HG02973 (cell line): Measurements from ENCODE around the gene MAN2A1.

Experiments used
- ATAC-seq: cut with Tn5 transposase; IDR thresholded peaks from one replicate; pipeline ENCODE4 v1.9.1; 2021; ENCODE audit warnings: moderate library complexity; ENCODE audit not compliant: unreplicated experiment

MAN2A1 gene

GRCh38 chr5:109689740-109690241 is at the start of gene MAN2A1:
Gene MAN2A1, plus strand, starts transcription at chr5:109689927. Its CDS starts 491 bp downstream, at chr5:109690418.
- peak; percentile 50 for ATAC-seq

DNA sequence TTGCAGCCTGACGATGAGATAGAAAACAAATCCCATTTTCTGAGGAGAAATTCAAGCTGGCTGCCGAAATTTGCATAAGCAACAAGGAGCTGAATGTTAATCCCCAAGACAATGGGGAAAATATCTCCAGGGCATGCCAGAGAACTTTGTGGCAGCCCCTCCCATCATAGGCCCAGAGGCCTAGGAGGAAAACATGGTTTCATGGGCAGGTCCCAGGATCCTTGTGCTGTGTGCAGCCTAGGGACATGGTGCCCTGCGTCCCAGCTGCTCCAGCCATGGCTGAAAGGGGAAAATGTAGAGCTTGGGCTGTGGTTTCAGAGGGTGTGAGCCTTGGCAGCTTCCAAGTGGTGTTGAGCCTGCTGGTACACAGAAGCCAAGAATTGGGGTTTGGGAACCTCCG is 48.8 kb upstream of the MAN2A1 start:
- no peak for ATAC-seq

DNA sequence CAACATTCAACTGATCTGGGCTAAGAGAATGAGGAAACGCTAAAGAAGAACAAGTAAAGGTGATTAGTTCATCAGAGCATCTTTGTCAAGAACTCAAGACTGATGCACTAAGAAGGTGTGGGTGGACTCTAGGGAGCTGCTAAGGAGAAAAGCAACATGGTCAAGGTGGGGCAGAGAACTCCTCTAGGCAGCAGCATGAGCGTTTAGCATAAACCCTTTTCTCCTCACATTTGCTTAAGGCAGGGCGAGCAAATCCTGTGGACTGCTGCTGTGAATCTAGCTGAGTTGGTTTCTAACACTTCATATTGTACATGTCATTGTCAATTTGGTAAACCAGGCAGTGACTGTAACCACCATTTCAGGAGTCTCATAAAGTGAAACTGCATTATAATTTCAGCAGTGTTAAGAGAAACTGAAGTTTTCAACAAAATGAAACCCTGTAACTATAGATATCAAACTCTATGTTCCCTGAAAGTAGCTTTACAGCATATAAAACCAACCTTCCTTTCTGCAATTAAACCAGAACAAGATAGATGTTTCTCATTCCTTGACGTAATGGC is 45.9 kb upstream of the MAN2A1 start:
- no peak for ATAC-seq

DNA sequence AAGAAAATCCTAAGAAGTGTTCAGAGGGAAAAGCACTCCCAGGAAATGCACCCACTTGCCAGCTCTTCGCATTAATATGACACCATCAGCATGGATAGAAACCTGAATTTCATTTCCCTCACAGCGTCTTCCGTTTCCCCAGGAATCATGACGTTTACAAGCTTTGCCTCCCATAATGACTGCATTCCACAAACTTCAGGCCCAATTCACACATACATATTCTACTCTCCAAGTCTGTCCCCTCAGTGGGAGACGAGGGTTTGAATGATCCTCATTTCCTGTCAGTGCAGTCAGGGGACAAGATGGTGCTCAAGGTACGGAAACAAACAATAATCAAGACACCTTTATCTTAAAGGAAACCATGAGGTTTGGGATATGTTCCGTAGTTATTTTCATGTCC is 44.9 kb upstream of the MAN2A1 start:
- no peak for ATAC-seq

DNA sequence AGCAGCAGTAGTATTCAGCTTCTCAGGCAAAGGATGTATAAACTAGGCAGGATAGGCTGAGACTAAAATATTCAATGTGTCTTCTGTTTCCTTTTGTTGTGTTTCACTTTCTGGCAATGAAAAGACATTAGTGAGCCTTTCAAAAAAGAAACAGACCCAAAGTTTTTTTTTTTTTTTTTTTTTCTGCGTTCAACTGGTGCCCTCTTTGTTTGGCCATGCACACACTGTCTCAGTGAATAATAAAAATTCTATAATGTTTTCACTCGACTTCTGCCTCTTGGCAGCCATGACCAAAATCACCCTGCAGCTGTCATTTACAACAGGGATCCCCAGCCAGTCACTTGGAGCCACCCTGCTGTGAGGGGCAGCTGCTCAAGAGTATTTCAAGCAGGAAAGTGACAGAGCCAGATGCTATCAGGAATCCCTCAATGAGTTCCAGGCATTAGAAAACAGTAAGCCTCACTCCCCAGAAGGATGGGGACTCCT is 44.0 kb upstream of the MAN2A1 start:
- ATAC-seq = no peak

DNA sequence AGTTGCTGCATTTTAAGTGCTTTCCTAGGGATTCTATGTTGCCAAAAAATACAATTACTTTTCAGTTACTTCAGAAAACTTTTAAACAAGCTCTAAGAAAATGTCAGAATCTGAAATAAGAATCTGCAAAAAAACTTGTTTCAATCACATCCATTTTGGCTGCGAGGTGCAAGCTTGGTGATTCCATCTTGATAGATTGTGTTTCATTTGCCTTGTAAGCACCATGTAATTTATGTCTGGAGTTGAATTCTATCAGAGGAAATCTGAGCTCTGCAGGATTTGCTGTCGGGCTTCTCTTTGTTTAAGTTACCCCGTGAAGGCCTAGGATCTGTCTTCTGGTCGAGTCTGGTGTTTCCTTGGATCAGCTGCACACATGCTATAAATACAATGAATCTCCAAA is 40.4 kb upstream of the MAN2A1 start:
- ATAC-seq = no peak

GRCh38 chr5:109650493-109650892 is 39.2 kb upstream of the MAN2A1 start:
- ATAC-seq = no peak

GRCh38 chr5:109652096-109652495 is 37.6 kb upstream of the MAN2A1 start:
- ATAC-seq = no peak

GRCh38 chr5:109653042-109653441 is 36.7 kb upstream of the MAN2A1 start:
- ATAC-seq = no peak

GRCh38 chr5:109653561-109654239 is 36.0 kb upstream of the MAN2A1 start:
- no peak for ATAC-seq

DNA sequence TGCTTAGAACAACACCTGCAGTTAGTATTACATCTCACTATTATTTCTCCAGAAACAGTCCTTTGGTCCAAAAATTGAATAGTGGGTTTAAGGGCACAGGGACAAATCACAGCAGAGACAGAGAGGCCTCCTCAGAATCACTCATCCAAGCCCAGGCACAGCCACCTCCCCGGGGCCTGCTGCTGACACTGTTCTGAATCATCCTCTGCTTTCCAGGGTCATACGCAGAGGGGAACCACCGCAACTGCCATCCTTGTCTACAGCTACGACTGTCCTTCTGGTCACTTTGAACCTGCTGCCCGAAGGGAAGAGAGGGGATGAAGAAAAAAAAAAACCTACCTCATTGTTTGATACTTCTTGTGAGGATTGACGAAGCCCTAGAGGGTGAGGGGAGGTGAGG is 35.3 kb upstream of the MAN2A1 start:
- ATAC-seq = no peak

DNA sequence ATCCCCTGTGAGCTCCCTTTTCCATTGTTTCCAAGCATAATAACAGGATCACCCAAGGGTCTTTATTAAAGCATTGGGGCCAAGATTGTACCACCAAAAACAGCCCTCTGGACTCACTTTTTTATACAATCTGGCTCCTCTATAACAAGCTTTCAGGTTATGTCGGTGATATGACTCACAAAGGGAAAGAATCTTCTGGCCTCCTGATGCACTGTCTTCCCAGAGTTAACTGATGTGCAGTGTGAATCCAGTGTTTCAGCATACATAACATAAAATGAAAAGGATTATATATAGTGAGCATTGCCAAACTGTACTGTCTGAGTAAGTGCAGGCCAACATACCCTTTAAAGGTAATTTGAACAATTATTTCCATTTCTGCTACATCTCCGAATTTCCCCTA is 33.9 kb upstream of the MAN2A1 start:
- ATAC-seq = no peak

- ATAC-seq = no peak
These were observed 32.9 kb upstream of the MAN2A1 start for GRCh38 chr5:109656829-109657228.

GRCh38 chr5:109659901-109660300 is 29.8 kb upstream of the MAN2A1 start:
- ATAC-seq = no peak

- ATAC-seq = no peak
These were observed 29.4 kb upstream of the MAN2A1 start for GRCh38 chr5:109660301-109660700.

GRCh38 chr5:109668237-109668636 is 21.5 kb upstream of the MAN2A1 start:
- no peak for ATAC-seq

DNA sequence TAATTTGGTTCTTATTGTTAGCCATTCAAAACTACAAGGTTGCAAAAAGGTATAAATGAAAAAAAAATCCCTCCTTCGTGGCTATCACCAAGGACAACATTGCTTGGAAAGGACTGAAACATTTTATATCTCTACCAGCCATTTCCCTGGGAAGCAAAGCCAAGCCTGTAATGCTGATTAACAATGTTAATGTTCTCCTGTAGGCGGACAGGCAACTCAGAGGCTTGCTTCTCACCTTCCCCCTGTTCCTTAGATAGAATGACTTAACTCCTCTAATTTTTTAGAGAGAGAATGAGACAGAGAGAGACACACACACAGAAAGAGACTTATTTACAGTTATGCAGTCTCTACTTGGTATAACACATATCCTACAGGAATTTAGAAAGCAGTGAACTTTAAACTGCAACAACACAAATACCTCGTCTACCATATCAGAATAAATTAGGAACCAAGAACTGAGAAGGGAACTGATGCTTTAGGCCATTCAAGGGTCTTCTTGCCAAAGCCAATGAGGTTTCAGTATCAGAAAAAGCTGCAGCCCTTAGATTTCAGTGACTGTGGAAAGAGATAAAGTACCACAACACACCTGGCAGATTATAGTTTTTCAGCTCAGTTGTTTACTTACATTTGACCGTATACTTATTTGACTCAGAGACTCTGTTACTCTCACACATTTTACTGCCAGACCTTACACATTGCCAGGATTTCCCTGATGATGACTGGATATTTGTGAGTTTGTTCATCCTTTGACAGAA is 20.9 kb upstream of the MAN2A1 start:
- no peak for ATAC-seq

GRCh38 chr5:109669991-109670706 is 19.6 kb upstream of the MAN2A1 start:
- ATAC-seq = no peak

- no peak for ATAC-seq
These were observed 18.6 kb upstream of the MAN2A1 start for GRCh38 chr5:109671136-109671535.

- no peak for ATAC-seq
These were observed 15.1 kb upstream of the MAN2A1 start for GRCh38 chr5:109674596-109674995.

- no peak for ATAC-seq
These were observed 12.8 kb upstream of the MAN2A1 start for GRCh38 chr5:109676920-109677319.
